Transverse colon (tissue), 4 donors: Measurements from ENCODE around the gene SFTPB. TPM values are rescaled to one million over a fixed set of nuclear protein-coding genes. Genes with fewer than 3 reads are reported as not detected.
"Not testable (repeated sequence)": the region's sequence is repeated elsewhere in the genome, so short reads cannot be mapped to it uniquely, and the experiment has no call there.

Experiments
- DNase-seq: peaks from one replicate; pipeline ENCODE4 v3.0.0-alpha.2; 2019
- H3K27ac ChIP-seq, 4 donors: fragments of 200-600 bp; sonication (generic); 2 replicates each; pipeline ENCODE4 v1.5.1; 2016 to 2018; ENCODE audit warnings: inconsistent platforms in 4 of 4
- H3K27me3 ChIP-seq: fragments of 200-600 bp; sonication (generic); 2 replicates; pipeline ENCODE4 v1.5.1; 2017; ENCODE audit warnings: inconsistent platforms
- H3K36me3 ChIP-seq, 4 donors: fragments of 200-600 bp; sonication (generic); 2 replicates each; pipeline ENCODE4 v1.5.1; 2017 to 2019; ENCODE audit warnings: inconsistent platforms in 4 of 4
- H3K4me1 ChIP-seq, 4 donors: fragments of 200-600 bp; sonication (generic); 2 replicates each; pipeline ENCODE4 v1.5.1; 2017 to 2020; ENCODE audit warnings: inconsistent platforms in 4 of 4
- H3K4me3 ChIP-seq, 4 donors: fragments of 200-600 bp; sonication (generic); 1 replicate in 1 of 4; 2 replicates in 3 of 4; pipeline versions ENCODE4 v1.5.1 to v1.6.1; 2017 to 2019; ENCODE audit warnings: inconsistent platforms in 4 of 4
- H3K9me3 ChIP-seq, 2 donors: fragments of 200-600 bp; sonication (generic); 2 replicates each; pipeline ENCODE4 v1.5.1; 2017 to 2019; ENCODE audit warnings: inconsistent platforms in 2 of 2
- EP300 ChIP-seq: sonication (generic); formaldehyde crosslinking; IDR thresholded peaks from one replicate; pipeline ENCODE4 v1.6.1; 2017; ENCODE audit warnings: antibody characterized with exemption, low read depth
- POLR2A ChIP-seq: fragments of 450-650 bp; IDR thresholded peaks from one replicate; pipeline ENCODE4 v1.6.1; 2016; ENCODE audit warnings: antibody characterized with exemption, mild to moderate bottlenecking, moderate library complexity
- POLR2AphosphoS5 ChIP-seq, 3 donors: sonication (generic); formaldehyde crosslinking; IDR thresholded peaks; one replicate each; pipeline ENCODE4 v1.6.1; 2016; ENCODE audit warnings: antibody characterized with exemption in 3 of 3
- whole genome bisulfite sequencing, 2 donors: methylation state at CpG; one replicate each; pipeline ENCODE4 v1.1.5; 2018; ENCODE audit warnings: low coverage in 1 of 2; 5-methylcytosine and 5-hydroxymethylcytosine counted together
- in situ Hi-C, 4 donors: fragments of 200-750 bp; cut with MboI; loops; one replicate each; pipeline versions ENCODE4 v1.15.0 to v1.15.1; 2017; ENCODE audit warnings: low sequenced_read_pairs in 3 of 4, low pct_ligation_motif_present in 1 of 4, low pct_unique_long_range_greater_than_20kb in 1 of 4
- intact Hi-C: fragments of 100-400 bp; cut with DNase I; formaldehyde crosslinking; loops from one replicate; pipeline ENCODE4 v1.15.1; 2023; ENCODE audit warnings: low total_unique reads
- total RNA-seq, 4 donors: library from RNA; depleted of rRNA; stranded (reverse); fragments of >200 nt; gene quantifications; one replicate each; pipeline ENCODE4 v1.1.0, GENCODE V29; 2016
- TF ChIP-seq, protein P1 (sequence below), 5 experiments: fragments of 200-600 bp in 3 of 5; fragments of 450-650 bp in 2 of 5; sonication (generic) in 3 of 5; IDR thresholded peaks; 1 replicate in 2 of 5; 2 replicates in 3 of 5; pipeline ENCODE4 v1.5.1; 2016 to 2017; ENCODE audit warnings: antibody characterized with exemption in 5 of 5, inconsistent platforms in 3 of 5, mild to moderate bottlenecking in 2 of 5, moderate library complexity in 1 of 5

Gene SFTPB
- total RNA-seq: not detected

DNA sequence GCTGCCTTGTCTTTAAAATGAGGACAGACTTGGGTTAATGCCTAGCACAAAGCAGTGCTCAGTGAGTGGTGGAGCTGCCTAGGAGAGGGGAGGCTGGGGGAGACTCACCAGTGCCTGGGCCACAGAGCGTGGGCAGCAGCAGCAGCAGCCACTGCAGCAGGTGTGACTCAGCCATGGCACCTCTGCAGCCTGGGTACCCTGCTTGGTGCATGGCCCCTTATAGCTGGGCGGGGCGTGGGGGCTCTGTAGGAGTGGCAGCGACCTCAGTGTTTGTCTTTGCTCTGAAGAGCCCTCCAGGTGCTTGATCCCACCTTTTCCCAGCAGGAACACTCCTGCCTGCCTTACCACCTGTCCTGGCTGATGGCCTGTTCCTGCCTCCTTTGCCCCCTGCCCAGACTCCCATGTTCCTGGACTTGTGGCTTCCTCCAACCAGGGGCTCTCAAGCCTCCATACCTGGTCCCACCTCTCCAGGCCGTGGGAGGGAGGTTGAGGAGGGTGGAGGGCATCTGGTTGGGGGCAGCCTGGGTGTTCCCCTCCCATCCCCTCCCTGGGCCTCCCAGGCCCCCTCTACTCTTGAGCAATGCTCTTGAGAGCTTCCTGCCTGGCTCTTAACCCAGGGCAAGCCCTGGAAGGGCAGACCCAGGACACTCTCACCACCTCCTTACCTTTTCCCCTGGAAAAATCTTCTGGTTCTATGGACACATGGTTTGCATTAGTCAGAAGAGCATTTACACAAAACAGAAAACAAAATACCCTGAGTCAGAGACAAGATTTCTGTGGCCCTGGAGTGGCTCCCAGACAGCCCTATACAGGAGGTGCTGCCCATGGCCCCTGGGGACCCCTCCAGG lies at the start of gene SFTPB:
Gene SFTPB (minus strand): TSS at position 191 of the 848 bp plus-strand sequence. CDS start 16 bp downstream, at position 175.
- no peak for DNase-seq
- intact Hi-C loops: no loop called here
- Histone ChIP-seq H3K27me3 (no peaks in the 10 kb centered on the region), H3K4me1 (no peaks in the 10 kb centered on the region), H3K9me3 (no peaks in the 10 kb centered on the region), H3K36me3 (no peaks in the 10 kb centered on the region), H3K27ac (no peak within 1 kb of the TSS), H3K4me3 (no peak within 1 kb of the TSS)
- in situ Hi-C loops: no loop called here
- WGBS, 2 donors: 71% methylated on average over 5 of the region's 5 CpGs; no CpG with 5 or more reads in 1 of the 2 donors
- TF ChIP-seq POLR2AphosphoS5 (IDR thresholded peaks at IDR 0.05) (no peak), POLR2A (no peak), EP300 (no peak)
- TF ChIP-seq, protein P1, sequence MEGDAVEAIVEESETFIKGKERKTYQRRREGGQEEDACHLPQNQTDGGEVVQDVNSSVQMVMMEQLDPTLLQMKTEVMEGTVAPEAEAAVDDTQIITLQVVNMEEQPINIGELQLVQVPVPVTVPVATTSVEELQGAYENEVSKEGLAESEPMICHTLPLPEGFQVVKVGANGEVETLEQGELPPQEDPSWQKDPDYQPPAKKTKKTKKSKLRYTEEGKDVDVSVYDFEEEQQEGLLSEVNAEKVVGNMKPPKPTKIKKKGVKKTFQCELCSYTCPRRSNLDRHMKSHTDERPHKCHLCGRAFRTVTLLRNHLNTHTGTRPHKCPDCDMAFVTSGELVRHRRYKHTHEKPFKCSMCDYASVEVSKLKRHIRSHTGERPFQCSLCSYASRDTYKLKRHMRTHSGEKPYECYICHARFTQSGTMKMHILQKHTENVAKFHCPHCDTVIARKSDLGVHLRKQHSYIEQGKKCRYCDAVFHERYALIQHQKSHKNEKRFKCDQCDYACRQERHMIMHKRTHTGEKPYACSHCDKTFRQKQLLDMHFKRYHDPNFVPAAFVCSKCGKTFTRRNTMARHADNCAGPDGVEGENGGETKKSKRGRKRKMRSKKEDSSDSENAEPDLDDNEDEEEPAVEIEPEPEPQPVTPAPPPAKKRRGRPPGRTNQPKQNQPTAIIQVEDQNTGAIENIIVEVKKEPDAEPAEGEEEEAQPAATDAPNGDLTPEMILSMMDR (IDR thresholded peaks at IDR 0.05): no peak

DNA sequence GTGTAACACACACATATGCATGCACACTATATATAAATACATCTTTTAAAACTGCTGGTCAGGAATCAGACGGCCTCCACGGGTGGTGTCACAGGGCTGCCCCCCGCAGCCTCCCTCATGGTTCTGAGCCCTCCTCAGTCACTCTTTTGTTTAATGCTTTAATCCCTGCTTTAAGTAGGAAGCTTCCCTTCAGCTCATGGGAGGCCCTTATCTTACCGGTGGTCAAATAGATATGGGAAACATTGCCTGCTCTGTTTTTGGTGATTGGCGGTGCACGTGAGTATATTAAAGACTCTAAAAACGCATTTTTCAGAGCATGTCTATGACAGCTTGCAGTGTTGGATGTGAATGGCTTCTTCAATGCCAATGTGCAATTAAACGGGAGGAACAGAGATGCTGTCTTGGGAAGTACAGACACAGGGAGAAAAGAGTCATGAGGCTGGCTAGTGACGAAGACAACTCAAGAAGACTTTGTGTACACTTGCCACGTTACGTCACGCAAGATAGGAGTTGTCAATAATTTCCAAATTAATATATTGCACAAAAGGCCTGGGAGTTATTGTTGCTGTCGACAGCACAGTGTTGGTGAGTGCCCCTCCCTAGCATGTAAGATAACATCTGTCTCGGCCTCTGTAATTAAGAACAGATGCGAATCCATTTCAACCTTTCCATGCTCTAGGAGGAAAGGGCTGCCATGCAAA lies 49.5 kb upstream of the SFTPB start:
- TF ChIP-seq, protein P1 (IDR thresholded peaks at IDR 0.05): no peak
- TF ChIP-seq POLR2AphosphoS5 (IDR thresholded peaks at IDR 0.05) (no peak), EP300 (no peak), POLR2A (no peak)
- no peaks in the 10 kb centered on the region for H3K36me3 ChIP-seq
- H3K27me3 ChIP-seq: no peaks in the 10 kb centered on the region
- no peak for DNase-seq
- no peak overlapping the region for H3K4me3 ChIP-seq
- in situ Hi-C loops: no loop called here
- WGBS, 2 donors: 78 to 80% methylated on average over 9 to 15 of the region's 15 CpGs
- no peaks in the 10 kb centered on the region for H3K9me3 ChIP-seq
- H3K27ac ChIP-seq: no peak overlapping the region
- peaks cover 0 to 17% (median 7%) of the 10 kb centered on the region in 4 donors for H3K4me1 ChIP-seq
- intact Hi-C loops: loop anchor here (10.0 kb wide), 1 partner anchor 73 kb away; no protein-coding TSS in a partner anchor

DNA sequence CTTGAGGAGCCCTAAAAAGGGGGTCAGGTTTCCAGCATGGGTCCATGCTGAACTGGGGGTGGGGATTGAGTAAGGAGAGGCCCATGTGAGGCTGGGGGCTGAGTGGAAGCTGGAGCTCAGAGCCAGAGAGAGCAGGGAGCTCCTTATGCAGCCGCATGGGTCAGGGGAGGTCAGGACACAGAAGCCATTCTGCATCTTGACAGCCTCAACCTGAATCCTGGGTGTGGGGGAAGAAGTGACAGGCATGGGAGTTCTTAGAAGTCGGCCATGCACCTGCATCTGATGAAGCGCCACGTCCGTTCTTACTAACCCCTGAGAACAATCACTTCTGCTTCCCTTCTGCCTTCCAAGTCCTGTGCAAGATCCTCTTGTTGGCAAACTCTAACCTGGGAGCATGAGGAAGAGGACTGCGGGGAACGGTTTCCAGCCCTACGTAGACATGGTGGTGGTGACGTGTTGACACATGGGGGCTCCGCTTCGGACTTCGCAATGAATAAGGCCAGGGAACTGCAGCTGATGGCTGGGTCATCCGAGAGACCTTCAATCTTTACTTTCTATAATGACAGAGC lies 48.4 kb upstream of the SFTPB start:
- intact Hi-C loops: loop anchor here (10.0 kb wide), 1 partner anchor 72 kb away; no protein-coding TSS in a partner anchor
- Histone ChIP-seq H3K27me3 (no peaks in the 10 kb centered on the region), H3K9me3 (no peaks in the 10 kb centered on the region), H3K27ac (no peak overlapping the region), H3K4me3 (no peak overlapping the region), H3K4me1 (peaks cover 0 to 17% (median 8%) of the 10 kb centered on the region in 4 donors), H3K36me3 (no peaks in the 10 kb centered on the region)
- 80 to 88% methylated on average over 2 to 13 of the region's 13 CpGs for WGBS, 2 donors
- TF ChIP-seq, protein P1 (IDR thresholded peaks at IDR 0.05): no peak
- TF ChIP-seq POLR2A: no peak
- TF ChIP-seq EP300: no peak
- TF ChIP-seq POLR2AphosphoS5 (IDR thresholded peaks at IDR 0.05): no peak
- no peak for DNase-seq
- in situ Hi-C loops: no loop called here

DNA sequence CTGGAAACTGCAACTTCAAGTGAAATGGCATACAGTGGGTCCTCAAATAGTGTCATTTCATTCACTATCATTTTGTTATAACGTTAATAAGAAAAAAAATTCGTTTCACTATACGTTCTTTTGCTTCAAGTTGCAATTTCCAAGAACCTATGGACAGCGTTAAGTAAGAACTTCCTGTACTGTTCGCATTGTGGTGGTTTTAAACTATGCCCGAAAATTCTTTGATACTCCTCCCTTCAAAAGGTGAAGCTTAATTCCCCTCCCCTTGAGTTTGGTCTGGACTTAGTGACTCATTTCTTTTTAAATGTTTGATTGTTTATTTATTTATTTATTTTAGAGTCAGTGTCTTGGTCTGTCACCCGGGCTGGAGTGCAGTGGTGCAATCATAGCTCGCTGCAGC lies 46.8 kb upstream of the SFTPB start:
- Histone ChIP-seq H3K9me3 (no peaks in the 10 kb centered on the region), H3K27ac (no peak overlapping the region), H3K4me3 (no peak overlapping the region), H3K36me3 (no peaks in the 10 kb centered on the region), H3K4me1 (peaks cover 0 to 31% (median 11%) of the 10 kb centered on the region in 4 donors), H3K27me3 (no peaks in the 10 kb centered on the region)
- intact Hi-C loops (loop anchor here (10.0 kb wide), 1 partner anchor 70 kb away; no protein-coding TSS in a partner anchor), in situ Hi-C loops (no loop called here)
- TF ChIP-seq POLR2AphosphoS5 (IDR thresholded peaks at IDR 0.05) (no peak), EP300 (no peak), POLR2A (no peak)
- TF ChIP-seq, protein P1 (IDR thresholded peaks at IDR 0.05): no peak
- 78 to 82% methylated on average over 6 to 8 of the region's 8 CpGs for WGBS, 2 donors
- DNase-seq: no peak

DNA sequence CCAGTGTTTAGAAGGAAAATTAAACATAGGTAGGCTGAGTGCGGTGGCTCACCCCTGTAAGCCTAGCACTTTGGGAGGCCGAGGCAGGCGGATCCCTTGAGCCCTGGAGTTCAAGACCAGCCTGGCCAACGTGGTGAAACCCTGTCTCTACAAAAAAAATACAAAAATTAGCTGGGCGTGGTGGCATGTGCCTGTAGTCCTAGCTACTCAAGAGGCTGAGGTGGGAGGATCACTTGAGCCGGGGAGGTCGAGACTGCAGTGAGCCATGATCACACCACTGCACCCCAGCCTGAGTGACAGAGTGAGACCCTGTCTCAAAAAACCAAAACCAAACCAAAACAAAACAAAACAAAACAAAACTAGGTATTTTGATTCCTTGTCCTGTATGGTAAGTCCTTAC lies 46.4 kb upstream of the SFTPB start:
- H3K27me3 ChIP-seq, H3K9me3 ChIP-seq, DNase-seq, in situ Hi-C loops, H3K27ac ChIP-seq, H3K36me3 ChIP-seq, H3K4me3 ChIP-seq: not testable (repeated sequence)
- peaks cover 0 to 32% (median 11%) of the 10 kb centered on the region in 4 donors for H3K4me1 ChIP-seq
- intact Hi-C loops: loop anchor here (10.0 kb wide), 1 partner anchor 70 kb away; no protein-coding TSS in a partner anchor
- 64 to 89% methylated on average over 5 to 7 of the region's 7 CpGs for WGBS, 2 donors
